T-helper 1 cell treated with Interleukin-12 subunit alpha and Interleukin-12 subunit beta and Interleukin-4 antibody, amounts not matched to agents 30 ng/mL and 1 ng/mL, for 36 hours (primary cell): Measurements from ENCODE around the gene ACIN1. TPM values are rescaled to one million over a fixed set of nuclear protein-coding genes. Genes with fewer than 3 reads are reported as not detected.

Source experiments
- intact Hi-C: fragments of 100-400 bp; cut with micrococcal nuclease; formaldehyde crosslinking; loops from one replicate; pipeline ENCODE4 v1.15.1; 2024
- total RNA-seq: library from RNA; stranded (reverse); gene quantifications from 2 replicates; pipeline ENCODE4 v1.2.3, GENCODE V29; 2022

Gene ACIN1
- total RNA-seq, 1 donor from 2014 or later, result 219 TPM

DNA sequence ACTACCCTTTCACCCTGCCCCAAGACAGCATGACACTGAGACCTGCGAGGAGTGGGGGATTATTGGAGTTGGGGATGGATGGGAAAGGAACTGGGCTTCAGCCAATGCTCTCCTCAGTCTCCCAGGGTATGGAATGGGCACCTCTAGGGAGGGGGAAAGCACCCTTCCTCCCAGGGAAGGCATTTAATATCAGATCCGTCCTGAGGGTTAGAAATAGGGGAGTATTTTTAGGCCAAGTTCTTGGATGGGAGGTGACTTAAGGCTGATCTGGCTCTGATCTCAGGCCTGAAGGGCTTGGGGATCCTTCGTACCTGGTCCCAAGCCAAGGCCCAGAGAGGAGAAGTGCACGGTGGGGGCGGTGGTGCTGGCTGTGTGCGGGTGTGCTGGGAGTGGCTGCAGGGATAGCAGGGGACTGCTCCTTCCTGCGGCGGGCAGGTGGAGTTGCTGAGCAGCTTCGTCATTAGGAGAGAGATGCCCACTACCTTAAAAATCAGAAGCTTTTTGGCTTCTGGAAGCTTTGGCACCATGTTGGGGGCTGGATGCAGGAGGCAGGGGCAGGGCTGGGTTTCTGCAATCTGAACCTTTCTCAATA is 31.1 kb upstream of the ACIN1 start:
- intact Hi-C loops, result loop anchor here (10.0 kb wide), 1 partner anchor 429 kb away; the partner anchor contains the start of genes THTPA and ZFHX2

DNA sequence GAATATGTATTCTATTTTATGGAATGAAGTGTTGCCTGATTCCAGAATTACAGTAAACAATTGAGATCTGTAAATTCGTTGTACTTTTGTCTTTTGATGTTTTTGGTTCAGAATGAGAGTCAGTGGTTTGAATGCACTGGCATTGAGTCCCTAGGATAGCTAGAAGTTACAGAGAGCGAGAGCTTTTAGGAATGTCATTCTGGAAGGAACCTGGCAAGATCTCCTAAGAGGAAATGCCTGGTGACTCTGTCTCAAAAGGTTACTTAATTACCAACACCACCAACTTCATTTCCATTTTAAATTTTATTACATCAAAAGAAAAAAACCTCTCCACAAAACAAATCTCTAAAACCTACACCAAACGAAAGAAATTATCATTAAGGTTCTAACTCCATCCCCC is 30.1 kb upstream of the ACIN1 start:
- intact Hi-C loops, result loop anchor here (10.0 kb wide), 1 partner anchor 430 kb away; the partner anchor contains the start of genes THTPA and ZFHX2

DNA sequence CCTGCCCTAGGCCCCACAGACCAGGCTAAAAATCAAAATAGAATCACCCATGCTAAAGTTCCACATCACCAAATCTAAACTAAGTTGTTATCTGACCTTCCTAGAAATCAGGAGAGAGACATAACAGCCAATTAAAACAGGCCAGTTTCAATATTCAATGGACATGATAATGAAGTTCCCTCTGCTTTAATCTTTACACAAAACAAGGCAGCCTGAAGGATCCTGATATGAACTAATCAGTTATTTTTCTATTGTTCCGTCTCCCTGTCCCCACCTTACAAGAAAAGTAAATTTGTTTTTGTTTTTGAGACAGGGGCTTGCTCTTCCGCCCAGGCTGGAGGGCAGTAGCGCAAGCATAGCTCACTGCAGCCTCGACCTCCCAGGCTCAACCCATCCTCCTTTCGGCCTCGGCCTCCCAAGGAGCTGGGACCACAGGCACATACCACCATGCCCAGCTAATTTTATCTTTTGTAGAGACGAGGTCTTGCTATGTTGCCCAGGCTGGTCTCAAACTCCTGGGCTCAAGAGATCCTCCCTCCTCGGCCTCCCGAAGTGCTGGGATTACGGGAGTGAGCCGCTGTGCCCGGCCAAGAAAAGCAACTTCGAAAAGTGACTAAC is 29.5 kb upstream of the ACIN1 start:
- intact Hi-C loops, result loop anchor here (10.0 kb wide), 1 partner anchor 430 kb away; the partner anchor contains the start of genes THTPA and ZFHX2

DNA sequence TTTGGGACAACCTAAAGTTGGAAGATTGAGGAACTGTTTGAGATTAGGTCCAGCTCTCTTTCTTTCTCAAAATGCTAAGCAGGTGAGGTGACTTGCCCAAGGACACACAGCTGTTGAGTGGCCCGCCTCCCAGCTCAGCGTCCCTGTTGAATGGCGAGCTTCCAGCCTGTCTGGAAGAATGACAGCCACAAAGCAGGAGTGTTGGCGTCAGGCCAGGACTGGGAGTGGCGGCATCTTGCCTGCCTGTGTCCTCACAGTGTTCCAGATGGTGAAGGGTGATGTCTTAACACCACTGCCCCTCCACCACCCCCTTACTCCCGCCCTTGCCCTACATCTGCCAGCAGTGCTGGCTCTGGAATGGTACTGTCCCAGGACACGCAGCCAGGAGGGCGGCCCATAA is 28.5 kb upstream of the ACIN1 start:
- intact Hi-C loops, result loop anchor here (10.0 kb wide), 1 partner anchor 431 kb away; the partner anchor contains the start of genes THTPA and ZFHX2

DNA sequence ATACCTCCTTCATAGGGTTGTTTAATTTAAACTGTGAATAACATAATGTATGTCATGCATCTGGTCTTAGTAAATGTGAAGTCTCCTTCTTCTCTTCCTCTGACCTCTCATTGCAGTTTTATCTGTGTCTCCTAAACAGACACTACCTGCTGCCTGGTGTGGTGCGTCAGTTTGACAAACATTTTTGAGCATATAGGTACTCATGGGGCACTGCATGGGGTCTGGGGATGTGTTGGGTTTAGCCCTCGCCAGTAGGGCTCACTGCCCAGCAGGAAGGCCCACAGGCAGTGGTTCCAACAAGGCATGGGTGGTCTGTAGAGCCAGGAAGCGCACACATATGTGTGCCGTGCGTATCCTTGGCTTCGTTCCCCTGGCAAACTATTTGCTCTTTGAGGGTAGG is 27.1 kb upstream of the ACIN1 start:
- intact Hi-C loops, result loop anchor here (10.0 kb wide), 1 partner anchor 433 kb away; the partner anchor contains the start of genes THTPA and ZFHX2

DNA sequence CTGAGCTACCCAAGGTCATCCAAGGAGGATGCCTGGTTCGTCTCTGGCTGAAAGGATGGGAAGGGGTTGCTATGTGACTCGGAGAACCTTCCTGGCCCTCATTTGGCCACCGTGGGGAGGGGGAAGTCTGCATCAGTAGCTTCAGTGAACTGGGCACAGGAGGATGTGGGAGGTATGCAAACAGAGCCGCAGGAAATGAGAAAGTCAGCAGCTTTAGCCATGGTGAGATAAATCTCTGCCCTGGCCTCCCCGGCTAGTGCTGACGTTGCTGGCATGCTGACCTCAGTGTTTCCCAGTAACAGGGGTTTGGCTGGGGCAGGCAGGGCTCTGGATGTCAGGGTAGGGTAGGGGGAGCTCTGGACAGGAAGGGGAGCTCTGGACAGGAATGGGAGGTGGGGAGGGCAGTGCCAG is 26.4 kb upstream of the ACIN1 start:
- intact Hi-C loops, result loop anchor here (2.0 to 10.0 kb wide), 3 partner anchors 51 to 433 kb away; partner anchors contain the start of genes HOMEZ, THTPA and ZFHX2

DNA sequence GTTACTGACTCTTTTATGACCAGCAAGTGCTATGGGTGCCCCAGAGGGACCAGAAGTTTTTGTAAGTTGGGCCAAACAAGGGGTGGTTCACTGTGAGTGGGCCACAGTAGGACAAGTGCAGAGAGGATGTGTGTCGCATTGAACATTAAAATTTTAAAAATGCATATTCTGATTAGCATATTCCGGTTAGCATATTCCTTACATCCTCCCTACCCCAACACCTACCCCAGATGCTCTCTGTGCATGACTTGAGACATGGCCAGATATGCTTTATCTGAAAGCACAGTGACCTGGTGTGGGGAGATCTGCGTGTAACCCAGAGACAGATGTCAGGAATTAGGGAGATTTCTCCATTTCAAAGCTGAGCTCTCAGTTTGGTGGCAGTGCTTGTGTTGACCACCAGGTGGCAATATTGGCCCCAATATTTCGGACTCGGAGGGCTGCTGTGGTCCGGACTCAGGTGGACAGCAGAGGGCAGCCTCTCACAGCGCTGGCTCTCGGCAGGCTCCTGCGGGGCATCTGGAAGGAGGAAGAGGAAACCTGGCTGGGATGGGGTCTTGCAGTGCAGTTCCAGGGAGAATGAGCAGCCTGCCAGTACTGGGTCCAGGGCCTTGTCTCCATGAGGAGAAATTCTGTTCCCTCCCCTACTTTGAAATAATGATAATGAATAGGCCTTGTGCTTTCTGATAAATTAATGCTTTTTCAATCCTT is 25.8 kb upstream of the ACIN1 start:
- intact Hi-C loops, result loop anchor here (1.0 to 10.0 kb wide), 10 partner anchors 25 to 434 kb away; partner anchors contain the start of genes ACIN1, C14orf119, HOMEZ and PABPN1

DNA sequence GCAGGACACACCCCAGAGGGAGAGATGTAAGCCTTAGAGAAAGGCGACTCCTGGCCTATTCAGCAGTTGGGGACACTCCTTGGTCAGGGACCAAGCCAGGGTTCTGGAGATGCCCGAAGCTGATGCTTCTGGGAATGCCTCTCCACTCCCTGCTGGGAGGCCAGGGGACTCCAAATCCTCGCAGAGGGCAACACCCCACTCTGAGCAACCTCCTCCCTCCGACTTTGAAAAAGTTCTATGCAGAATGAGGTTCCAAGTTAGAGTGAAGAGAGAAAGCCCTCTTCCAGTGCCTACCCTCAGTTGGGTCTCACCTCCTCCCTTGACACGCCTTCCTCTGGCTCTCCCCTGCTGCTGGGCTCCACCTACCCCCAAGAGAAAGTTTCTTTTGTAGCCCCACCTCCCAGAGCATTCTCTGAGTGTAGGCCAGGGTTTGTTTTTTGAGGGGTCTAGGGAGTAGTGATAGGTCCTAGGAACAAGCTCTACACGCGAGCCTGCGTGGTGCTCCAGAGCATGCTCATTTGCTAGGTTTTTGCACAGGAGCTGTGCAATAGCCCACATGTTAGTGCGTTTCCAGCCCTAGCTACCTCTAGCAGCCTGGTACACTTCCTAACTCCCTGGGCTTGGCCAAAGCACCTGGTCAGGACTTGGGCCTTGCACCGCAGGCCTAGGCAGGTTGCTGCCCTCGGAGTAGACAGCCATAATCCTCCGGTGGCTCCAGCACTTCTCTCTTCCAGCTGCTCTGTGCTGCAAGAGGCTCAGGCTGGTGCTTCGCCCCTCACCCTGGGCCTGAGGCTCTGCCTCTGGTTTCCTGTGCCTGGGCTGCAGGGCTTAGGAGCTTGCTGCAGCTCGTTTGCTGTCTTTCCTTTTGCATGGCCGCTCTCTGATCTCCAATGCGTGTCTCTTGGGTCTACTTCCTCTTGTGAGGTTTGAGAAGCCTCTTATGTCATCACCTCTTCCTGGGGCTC is 24.7 kb upstream of the ACIN1 start:
- intact Hi-C loops, result loop anchor here (1.0 to 10.0 kb wide), 10 partner anchors 24 to 435 kb away; partner anchors contain the start of genes ACIN1, C14orf119, HOMEZ and PABPN1

DNA sequence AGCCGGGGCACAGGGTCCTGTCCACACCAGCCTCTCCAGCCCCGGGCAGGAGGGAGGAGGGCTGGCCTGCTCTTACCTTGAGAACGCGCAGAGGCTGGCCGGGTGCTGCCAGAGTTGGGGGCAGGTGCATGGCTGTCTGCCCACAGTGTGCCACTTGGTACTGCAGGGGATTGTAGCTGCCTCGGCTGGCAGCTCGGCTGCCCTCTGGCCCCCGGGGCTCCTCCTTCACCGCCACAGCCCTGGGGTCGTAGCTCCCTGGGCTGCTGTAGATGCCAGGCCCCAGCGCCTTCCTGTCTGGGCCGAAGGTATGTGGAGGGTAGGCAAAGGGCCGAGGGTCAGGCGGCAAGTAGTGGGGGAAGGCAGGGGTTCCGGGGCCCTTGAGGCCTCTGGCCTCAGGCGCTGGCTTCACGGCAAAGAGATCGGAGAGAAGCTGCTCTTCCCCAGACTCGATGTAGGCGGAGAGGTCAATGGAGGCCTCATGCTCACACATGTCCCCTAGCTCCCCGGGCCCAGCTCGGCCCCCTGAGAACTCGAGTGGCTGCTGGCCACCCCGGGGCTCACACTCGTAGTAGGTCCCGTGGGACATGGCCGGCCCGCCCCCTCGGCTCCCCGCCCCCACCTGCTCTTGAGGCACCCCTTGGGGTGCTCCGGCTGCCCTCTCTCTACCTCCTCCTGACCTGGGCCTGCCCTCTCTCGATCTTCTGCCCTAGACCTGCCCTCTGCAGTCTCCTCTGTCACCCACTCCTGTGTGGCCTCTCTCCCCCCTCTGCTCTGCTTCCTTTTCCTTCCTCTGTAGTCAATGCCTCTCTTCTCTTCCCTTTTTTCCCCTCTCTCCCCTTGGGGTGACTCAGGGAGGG is 23.8 kb upstream of the ACIN1 start, which contains the start of gene CEBPE:
TSS of gene CEBPE (minus strand) at position 750 of the 857 bp plus-strand sequence. CDS start at position 586, 164 bp downstream.
- intact Hi-C loops, result no loop called here

DNA sequence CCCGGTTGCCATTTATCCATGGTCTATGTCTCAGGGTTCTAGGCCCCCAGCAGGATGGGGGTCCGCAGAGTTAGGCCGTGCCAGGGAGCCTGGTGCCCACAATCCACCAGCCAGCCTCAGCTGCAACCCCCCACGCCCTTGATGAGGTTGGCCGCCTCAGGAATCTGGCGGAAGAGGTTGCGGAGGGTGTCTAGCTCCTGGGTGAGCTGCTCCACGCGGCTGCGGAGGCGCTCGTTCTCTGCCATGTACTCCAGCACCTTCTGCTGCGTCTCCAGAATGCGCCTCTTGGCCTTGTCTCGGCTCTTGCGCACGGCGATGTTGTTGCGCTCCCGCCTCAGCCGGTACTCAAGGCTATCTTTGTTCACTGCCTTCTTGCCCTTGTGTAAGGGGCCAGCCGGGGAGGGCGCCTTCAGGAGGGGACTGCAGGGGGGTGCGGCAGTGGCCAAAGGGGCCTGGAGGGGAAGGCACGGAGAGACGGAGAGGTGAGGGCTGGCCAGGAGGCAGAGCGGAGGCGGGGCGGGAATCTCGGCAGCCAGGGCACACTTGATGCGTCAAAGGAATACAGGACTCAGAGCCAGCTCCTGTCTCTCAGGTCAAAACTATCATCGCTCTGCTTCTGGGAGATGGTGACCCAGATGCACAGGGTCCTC is 22.6 kb upstream of the ACIN1 start:
- intact Hi-C loops, result no loop called here

DNA sequence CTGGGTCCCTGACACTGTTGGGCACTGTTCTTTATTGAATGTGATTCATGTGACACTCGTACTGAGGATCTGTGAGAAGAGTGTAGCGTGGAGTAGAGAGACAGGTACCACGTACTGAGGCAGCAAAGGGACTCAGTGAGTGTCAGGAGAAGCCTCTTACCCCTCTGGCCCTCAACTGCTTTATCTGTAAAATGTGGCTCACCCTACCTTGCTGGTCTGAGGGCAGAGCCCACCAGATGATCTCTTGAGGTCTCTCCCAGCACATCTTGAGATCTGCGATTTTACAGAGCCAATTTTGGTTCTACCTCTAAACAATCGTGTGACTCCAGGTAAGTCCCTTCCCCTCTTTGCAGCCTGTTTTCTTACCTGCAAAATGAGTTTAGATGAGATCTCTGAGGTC is 21.0 kb upstream of the ACIN1 start:
- intact Hi-C loops, result no loop called here

DNA sequence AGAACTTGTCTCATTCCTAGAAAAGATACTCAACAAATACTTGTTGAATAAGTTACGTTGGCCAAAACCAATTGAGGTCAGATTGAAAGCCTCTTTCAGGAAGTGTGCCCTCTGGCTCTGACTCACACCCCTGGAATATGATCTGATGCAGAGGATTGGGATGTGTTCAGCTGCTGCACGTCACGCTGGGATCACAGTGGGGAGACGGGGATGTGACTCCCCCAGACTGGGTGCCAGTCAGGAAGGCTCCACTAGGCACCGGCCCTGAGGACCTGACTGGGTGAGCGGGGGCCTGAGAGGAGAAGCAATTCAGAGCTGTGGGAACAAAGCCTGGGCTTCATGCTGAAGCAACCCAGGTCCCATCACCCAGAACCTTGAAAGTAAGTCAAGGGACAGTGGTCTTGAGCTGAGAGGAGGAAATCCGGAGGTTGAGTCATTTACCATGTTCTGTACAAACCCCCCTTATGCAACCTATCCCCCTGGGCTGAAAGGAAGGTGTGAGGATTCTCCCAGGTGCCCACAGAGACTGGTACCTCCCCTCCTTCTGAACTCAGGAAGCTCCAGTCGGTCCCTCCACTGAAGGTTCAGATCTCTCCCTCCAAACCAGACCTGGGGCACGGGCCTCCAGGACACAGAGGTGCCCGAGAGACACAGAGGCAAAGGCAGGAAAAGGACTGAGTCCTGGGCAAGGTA is 20.2 kb upstream of the ACIN1 start:
- intact Hi-C loops, result no loop called here

DNA sequence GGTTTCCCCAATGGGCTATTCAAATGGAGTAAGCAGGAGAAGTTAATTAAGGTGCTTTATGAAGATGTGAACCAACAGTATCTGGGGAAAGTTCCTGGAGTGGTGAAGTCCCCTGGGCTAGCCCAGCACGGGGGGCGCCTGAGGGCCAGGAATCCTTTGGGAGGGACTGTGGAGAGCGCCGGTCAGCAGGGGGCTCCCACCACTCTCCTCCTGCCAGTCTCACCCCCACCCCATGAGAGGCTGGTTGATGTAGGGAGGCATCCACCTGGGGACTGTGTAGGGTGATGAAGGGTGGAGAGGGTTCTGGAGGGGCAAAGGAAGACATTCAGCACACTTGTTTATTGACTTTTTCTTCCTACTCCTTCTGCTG is 19.7 kb upstream of the ACIN1 start:
- intact Hi-C loops, result no loop called here

DNA sequence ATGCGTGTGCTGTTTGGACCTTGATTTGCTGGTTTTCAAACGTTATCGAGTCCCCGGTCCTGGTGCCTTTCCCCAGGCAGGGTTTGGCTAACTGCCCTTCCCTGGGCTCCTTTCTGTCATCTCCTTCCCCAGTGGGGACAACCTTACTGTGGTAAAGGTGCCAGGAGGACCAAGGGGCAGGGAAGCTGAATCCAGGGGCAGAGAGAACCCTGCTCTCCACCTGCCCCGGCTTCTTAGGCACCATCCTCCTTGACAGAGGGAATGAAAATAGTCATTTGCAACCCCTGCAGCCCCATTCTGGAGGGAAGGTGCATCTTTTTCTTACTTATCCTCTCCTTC is 19.2 kb upstream of the ACIN1 start:
- intact Hi-C loops, result no loop called here

DNA sequence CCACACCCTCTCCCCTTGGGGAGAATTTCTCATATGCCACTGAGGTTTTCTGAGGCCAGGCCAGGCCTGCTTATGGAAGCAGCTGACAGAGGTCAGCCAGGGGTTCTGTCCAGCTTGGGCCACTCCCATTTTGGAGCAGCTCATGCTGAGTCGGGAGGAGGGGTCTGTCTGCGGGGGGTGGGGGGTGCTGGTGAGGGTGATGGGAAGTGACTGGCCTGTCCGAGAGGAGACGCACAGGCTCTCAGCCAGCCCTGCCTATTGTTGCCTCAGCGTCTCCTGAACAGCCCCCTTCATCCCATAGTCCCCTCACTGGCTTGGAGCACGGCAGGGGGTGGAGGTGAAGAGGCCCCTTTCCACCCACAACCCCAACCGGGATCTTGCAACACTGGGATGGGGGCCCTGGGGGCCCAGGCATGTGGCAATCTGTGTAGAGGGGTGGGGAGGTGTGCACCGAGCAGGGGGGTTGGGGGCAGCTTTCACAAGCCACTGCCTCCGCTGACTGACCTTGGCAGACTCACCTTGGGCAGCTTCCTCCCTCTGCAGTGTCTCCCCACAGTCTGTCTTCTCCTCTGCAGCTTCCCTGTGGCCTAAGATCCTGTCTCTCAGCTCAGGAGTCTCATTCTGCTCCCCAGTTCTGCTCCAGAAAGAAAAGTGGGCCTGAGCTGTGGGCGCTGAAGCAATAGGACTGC is 18.6 kb upstream of the ACIN1 start:
- intact Hi-C loops, result no loop called here

DNA sequence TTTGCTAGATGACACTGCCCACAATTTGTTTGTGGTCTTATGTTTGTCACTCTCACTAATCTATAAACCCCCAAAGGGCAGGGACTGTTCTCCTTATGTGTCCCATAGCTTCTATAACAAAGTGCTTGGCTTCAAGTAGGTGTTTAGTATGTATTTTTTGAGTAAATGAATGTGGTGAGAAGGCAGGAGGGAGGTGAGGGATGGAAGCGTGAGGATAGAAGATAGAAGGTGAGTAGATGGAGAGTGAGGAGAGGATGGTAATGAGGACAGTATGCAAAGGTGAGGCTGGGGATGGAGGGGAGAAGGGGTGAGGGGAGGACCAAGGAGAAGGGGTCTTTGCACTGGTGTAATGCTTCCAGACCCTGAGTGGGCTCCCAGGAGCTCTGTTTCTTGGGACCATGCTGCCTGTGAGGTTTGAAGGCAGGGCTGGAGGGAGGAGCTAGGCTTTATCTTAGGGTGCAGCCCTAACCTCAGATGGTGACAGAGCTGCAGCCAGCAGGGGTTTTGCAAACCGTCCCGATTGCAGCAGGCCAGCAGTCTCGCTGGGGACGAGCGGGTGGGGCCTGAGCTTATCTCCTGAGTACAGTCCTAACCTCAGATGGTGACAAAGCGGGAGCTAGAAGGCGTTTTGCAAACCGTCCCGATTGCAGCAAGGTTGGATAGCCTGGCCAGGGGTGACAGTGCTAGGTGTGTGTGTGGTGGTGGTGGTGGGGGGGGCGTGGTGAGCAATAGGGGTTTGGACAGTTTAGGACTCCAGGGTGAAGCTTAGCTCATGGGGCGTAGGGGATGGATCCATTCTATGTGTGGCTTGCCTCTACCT is 17.6 kb upstream of the ACIN1 start:
- intact Hi-C loops, result no loop called here
